ENCODE data around the gene RNF125. TPM values are rescaled to one million over a fixed set of nuclear protein-coding genes. Genes with fewer than 3 reads are reported as not detected.

RNF125 gene
- total and polyA plus RNA-seq, 4 donors = 1.6 to 5.7 (median 3.6) TPM

DNA sequence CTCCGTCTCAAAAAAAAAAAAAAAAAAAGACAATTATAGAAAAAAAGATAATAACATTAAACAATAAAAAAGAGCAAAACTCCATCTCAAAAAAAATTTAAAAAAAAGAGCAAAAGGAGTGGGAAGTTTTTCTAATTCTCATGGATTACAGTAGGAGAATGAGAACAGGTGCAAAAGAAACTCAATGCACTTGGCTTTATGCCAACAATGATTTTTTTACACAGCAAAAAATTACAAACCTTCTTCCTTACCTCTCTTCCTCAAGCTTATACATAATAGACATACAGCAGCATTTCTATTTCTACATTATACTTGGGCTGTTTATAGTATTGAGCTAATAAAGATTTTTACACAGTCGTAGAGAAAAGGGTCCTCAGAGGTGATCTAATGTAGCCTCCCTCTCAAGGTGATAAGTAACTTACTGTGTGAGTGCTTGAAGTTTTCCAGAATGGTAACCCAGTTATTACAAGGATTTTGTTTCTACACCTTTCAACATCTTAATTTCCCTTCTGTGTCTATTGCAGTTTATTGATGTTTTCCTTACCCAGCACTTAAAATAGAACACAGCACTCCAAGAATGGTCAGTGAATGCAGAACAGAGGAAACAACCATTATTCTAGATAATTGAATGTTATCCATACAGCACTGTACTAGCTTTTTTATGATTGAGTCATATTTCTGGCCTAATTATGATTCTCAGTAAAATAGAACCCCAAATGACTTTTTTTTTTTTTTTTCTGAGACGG lies 38.2 kb downstream of the RNF125 start:
- Histone ChIP-seq H3K4me1 (ENCODE audit: control insufficient read depth in 4 of 4, insufficient read depth in 4 of 4, low read length in 3 of 4) (peaks cover 0 to 5% (median under 1%) of the 10 kb centered on the region in 4 donors), H3K9me3 (ENCODE audit: control insufficient read depth in 4 of 4, low read length in 3 of 4) (no peaks in the 10 kb centered on the region), H3K9ac (ENCODE audit: low read depth in 1 of 2, low read length in 2 of 2) (no peak overlapping the region), H3K27me3 (ENCODE audit: control insufficient read depth in 4 of 4, insufficient read depth in 4 of 4, low read length in 3 of 4) (no peaks in the 10 kb centered on the region), H3K4me3 (ENCODE audit: low read depth in 1 of 3, low read length in 3 of 3) (no peak overlapping the region), H3K36me3 (ENCODE audit: control insufficient read depth in 4 of 4, insufficient read depth in 3 of 4, low read depth in 1 of 4, low read length in 3 of 4) (no peaks in the 10 kb centered on the region), H3K27ac (ENCODE audit: low read depth in 1 of 2, low read length in 2 of 2) (no peak overlapping the region)
- WGBS = 86% methylated on average over 3 of the region's 3 CpGs
- TF ChIP-seq, protein P1, sequence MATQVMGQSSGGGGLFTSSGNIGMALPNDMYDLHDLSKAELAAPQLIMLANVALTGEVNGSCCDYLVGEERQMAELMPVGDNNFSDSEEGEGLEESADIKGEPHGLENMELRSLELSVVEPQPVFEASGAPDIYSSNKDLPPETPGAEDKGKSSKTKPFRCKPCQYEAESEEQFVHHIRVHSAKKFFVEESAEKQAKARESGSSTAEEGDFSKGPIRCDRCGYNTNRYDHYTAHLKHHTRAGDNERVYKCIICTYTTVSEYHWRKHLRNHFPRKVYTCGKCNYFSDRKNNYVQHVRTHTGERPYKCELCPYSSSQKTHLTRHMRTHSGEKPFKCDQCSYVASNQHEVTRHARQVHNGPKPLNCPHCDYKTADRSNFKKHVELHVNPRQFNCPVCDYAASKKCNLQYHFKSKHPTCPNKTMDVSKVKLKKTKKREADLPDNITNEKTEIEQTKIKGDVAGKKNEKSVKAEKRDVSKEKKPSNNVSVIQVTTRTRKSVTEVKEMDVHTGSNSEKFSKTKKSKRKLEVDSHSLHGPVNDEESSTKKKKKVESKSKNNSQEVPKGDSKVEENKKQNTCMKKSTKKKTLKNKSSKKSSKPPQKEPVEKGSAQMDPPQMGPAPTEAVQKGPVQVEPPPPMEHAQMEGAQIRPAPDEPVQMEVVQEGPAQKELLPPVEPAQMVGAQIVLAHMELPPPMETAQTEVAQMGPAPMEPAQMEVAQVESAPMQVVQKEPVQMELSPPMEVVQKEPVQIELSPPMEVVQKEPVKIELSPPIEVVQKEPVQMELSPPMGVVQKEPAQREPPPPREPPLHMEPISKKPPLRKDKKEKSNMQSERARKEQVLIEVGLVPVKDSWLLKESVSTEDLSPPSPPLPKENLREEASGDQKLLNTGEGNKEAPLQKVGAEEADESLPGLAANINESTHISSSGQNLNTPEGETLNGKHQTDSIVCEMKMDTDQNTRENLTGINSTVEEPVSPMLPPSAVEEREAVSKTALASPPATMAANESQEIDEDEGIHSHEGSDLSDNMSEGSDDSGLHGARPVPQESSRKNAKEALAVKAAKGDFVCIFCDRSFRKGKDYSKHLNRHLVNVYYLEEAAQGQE (IDR thresholded peaks at IDR 0.05) = no peak
- TF ChIP-seq ATF3 (IDR thresholded peaks at IDR 0.05) = no peak
- TF ChIP-seq HNF4A (conservative IDR thresholded peaks at IDR 0.05) = no peak
- TF ChIP-seq, protein P2, sequence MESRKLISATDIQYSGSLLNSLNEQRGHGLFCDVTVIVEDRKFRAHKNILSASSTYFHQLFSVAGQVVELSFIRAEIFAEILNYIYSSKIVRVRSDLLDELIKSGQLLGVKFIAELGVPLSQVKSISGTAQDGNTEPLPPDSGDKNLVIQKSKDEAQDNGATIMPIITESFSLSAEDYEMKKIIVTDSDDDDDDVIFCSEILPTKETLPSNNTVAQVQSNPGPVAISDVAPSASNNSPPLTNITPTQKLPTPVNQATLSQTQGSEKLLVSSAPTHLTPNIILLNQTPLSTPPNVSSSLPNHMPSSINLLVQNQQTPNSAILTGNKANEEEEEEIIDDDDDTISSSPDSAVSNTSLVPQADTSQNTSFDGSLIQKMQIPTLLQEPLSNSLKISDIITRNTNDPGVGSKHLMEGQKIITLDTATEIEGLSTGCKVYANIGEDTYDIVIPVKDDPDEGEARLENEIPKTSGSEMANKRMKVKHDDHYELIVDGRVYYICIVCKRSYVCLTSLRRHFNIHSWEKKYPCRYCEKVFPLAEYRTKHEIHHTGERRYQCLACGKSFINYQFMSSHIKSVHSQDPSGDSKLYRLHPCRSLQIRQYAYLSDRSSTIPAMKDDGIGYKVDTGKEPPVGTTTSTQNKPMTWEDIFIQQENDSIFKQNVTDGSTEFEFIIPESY (IDR thresholded peaks at IDR 0.05) = no peak
- no peak for TF ChIP-seq EGR1 (IDR thresholded peaks at IDR 0.05; ENCODE audit: low read depth in 2 of 2)
- no peak for DNase-seq (ENCODE audit: low spot score)

DNA sequence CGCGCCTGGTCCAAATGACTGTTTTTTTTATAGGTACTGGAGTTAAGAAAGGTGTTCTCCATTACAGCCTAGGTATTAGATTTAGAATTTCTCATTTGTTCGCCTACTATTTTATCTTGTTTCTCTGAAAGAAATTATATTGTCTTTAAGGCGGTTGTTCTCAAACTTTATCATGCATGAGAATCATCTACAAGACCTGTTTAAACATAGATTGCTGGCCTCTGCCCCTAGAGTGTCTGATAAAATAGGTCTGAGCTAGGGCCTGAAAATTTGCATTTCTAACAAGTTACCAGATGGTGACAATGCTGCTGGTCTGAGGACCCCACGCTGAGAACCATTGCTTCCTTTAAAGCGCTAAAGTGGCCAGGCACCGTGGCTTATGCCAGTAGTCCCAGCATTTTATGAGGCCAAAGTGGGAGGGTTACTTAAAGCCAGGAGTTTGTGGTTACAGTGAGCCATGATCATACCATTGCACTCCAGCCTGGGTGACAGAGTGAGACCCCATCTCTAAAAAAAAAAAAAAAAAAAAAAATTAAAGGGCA lies 39.1 kb downstream of the RNF125 start:
- 93% methylated on average over 7 of the region's 7 CpGs for WGBS
- Histone ChIP-seq H3K27me3 (ENCODE audit: control insufficient read depth in 4 of 4, insufficient read depth in 4 of 4, low read length in 3 of 4) (no peaks in the 10 kb centered on the region), H3K27ac (ENCODE audit: low read depth in 1 of 2, low read length in 2 of 2) (no peak overlapping the region), H3K9ac (ENCODE audit: low read depth in 1 of 2, low read length in 2 of 2) (no peak overlapping the region), H3K36me3 (ENCODE audit: control insufficient read depth in 4 of 4, insufficient read depth in 3 of 4, low read depth in 1 of 4, low read length in 3 of 4) (peaks cover 0 to 2% (median 0%) of the 10 kb centered on the region in 4 donors), H3K4me1 (ENCODE audit: control insufficient read depth in 4 of 4, insufficient read depth in 4 of 4, low read length in 3 of 4) (peaks cover 0 to 5% (median under 1%) of the 10 kb centered on the region in 4 donors), H3K9me3 (ENCODE audit: control insufficient read depth in 4 of 4, low read length in 3 of 4) (no peaks in the 10 kb centered on the region), H3K4me3 (ENCODE audit: low read depth in 1 of 3, low read length in 3 of 3) (no peak overlapping the region)
- TF ChIP-seq, protein P3, sequence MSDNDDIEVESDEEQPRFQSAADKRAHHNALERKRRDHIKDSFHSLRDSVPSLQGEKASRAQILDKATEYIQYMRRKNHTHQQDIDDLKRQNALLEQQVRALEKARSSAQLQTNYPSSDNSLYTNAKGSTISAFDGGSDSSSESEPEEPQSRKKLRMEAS (IDR thresholded peaks at IDR 0.05) = no peak
- TF ChIP-seq, protein P4, sequence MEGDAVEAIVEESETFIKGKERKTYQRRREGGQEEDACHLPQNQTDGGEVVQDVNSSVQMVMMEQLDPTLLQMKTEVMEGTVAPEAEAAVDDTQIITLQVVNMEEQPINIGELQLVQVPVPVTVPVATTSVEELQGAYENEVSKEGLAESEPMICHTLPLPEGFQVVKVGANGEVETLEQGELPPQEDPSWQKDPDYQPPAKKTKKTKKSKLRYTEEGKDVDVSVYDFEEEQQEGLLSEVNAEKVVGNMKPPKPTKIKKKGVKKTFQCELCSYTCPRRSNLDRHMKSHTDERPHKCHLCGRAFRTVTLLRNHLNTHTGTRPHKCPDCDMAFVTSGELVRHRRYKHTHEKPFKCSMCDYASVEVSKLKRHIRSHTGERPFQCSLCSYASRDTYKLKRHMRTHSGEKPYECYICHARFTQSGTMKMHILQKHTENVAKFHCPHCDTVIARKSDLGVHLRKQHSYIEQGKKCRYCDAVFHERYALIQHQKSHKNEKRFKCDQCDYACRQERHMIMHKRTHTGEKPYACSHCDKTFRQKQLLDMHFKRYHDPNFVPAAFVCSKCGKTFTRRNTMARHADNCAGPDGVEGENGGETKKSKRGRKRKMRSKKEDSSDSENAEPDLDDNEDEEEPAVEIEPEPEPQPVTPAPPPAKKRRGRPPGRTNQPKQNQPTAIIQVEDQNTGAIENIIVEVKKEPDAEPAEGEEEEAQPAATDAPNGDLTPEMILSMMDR (IDR thresholded peaks at IDR 0.05; ENCODE audit: low read depth, low read length, missing input control) = no peak
- no peak for TF ChIP-seq TAF1 (conservative IDR thresholded peaks at IDR 0.05)
- DNase-seq (ENCODE audit: low spot score) = no peak
